GM08714 (cell line): ENCODE measurements around the gene AGBL5.
"Not testable (repeated sequence)": the region's sequence is repeated elsewhere in the genome, so short reads cannot be mapped to it uniquely, and the experiment has no call there.

ENCODE experiments used
- H3K4me3 ChIP-seq: fragments of 200-500 bp; sonication (Bioruptor generic); 2 replicates; pipeline ENCODE4 v1.5.1; 2014; ENCODE audit warnings: mild to moderate bottlenecking, low read length, inconsistent platforms
- ZNF274 ChIP-seq: IDR thresholded peaks from 2 replicates; pipeline ENCODE4 v1.6.1; 2012; ENCODE audit warnings: mild to moderate bottlenecking, low read depth, low read length

The AGBL5 gene

GRCh38 chr2:27072920-27073319 lies 21.5 kb downstream of the AGBL5 start:
- TF ChIP-seq ZNF274, result no peak
- H3K4me3 ChIP-seq, result no peak overlapping the region; the same call in 1 of the 2 replicates

- TF ChIP-seq ZNF274, result no peak
- H3K4me3 ChIP-seq, result no peak overlapping the region
Measured at GRCh38 chr2:27073782-27074181, 22.3 kb downstream of the AGBL5 start.

GRCh38 chr2:27074738-27075565 lies 23.5 kb downstream of the AGBL5 start:
- TF ChIP-seq ZNF274, result no peak
- no peak overlapping the region; the same call in 1 of the 2 replicates for H3K4me3 ChIP-seq

GRCh38 chr2:27075566-27075871 lies 24.1 kb downstream of the AGBL5 start:
- not testable (repeated sequence) for H3K4me3 ChIP-seq

GRCh38 chr2:27076323-27076722 lies 24.9 kb downstream of the AGBL5 start:
- TF ChIP-seq ZNF274, result no peak

GRCh38 chr2:27077231-27077630 lies 25.8 kb downstream of the AGBL5 start:
- H3K4me3 ChIP-seq, result no peak overlapping the region
- TF ChIP-seq ZNF274, result no peak

More at GRCh38 chr2:27076323-27076722, 24.9 kb downstream of the AGBL5 start:
- H3K4me3 ChIP-seq, result no peak overlapping the region

GRCh38 chr2:27078267-27079194 lies 27.1 kb downstream of the AGBL5 start, which contains the start of gene EMILIN1:
EMILIN1 (plus strand) TSS chr2:27078615; CDS start chr2:27079066, 451 bp downstream.
- TF ChIP-seq ZNF274, result no peak
- peak within 1 kb of the TSS; percentile 64; the same call in 1 of the 2 replicates for H3K4me3 ChIP-seq

GRCh38 chr2:27079233-27080139 lies 28.0 kb downstream of the AGBL5 start:
- TF ChIP-seq ZNF274, result no peak
- peak overlapping the region; percentile 64; the same call in 1 of the 2 replicates for H3K4me3 ChIP-seq

- peak overlapping the region; percentile 64; the same call in 1 of the 2 replicates for H3K4me3 ChIP-seq
- no peak for TF ChIP-seq ZNF274
Measured at GRCh38 chr2:27080140-27080469, 28.6 kb downstream of the AGBL5 start.

- TF ChIP-seq ZNF274, result no peak
- peak overlapping the region; percentile 64; the same call in 1 of the 2 replicates for H3K4me3 ChIP-seq
Measured at GRCh38 chr2:27080603-27080936, 29.1 kb downstream of the AGBL5 start.

GRCh38 chr2:27081984-27082772 lies 30.7 kb downstream of the AGBL5 start:
- TF ChIP-seq ZNF274, result no peak
- no peak overlapping the region; the same call in 1 of the 2 replicates for H3K4me3 ChIP-seq

GRCh38 chr2:27082773-27083409 lies 31.4 kb downstream of the AGBL5 start:
- no peak for TF ChIP-seq ZNF274
- no peak overlapping the region for H3K4me3 ChIP-seq
